MCF 10A (cell line): Measurements from ENCODE around the gene ZNF655. TPM values are rescaled to one million over a fixed set of nuclear protein-coding genes. Genes with fewer than 3 reads are reported as not detected.

Experiments
- BruUV-seq: library from RNA; stranded (reverse); fragments of 400-500 nt; replicated peaks from 2 replicates; lab custom pipeline; 2021; lab: Mats Ljungman, UMichigan
- CTCF ChIA-PET: fragments of 300-600 bp; sonication (Branson Sonifier 250); formaldehyde crosslinking; extraction: SDS; loops from one replicate; lab custom pipeline; 2021; ENCODE audit warnings: antibody characterized with exemption, inconsistent platforms; lab: Yijun Ruan, JAX
- POLR2A ChIA-PET: fragments of 300-600, 350-650 bp; sonication (Branson Sonifier 250); formaldehyde crosslinking; extraction: SDS; loops from one replicate; lab custom pipeline; 2020; ENCODE audit warnings: antibody characterized with exemption, inconsistent platforms; lab: Yijun Ruan, JAX
- DNase-seq: peaks from one replicate; pipeline ENCODE4 v3.0.0-alpha.2; 2018; ENCODE audit not compliant: unreplicated experiment
- H3K27ac Mint-ChIP-seq: one replicate; pipeline ENCODE4 v1.8.0; 2022; ENCODE audit warnings: mild to moderate bottlenecking, low read depth, mixed read lengths; ENCODE audit not compliant: unreplicated experiment
- H3K27me3 Mint-ChIP-seq: one replicate; pipeline ENCODE4 v1.8.0; 2022; ENCODE audit warnings: mixed read lengths; ENCODE audit not compliant: insufficient read depth, unreplicated experiment
- H3K36me3 Mint-ChIP-seq: one replicate; pipeline ENCODE4 v1.8.0; 2022; ENCODE audit warnings: mild to moderate bottlenecking, moderate library complexity, mixed read lengths; ENCODE audit not compliant: insufficient read depth, unreplicated experiment
- H3K4me1 Mint-ChIP-seq: one replicate; pipeline ENCODE4 v1.8.0; 2022; ENCODE audit warnings: mixed read lengths; ENCODE audit not compliant: insufficient read depth, unreplicated experiment
- H3K4me3 Mint-ChIP-seq: one replicate; pipeline ENCODE4 v1.8.0; 2022; ENCODE audit warnings: mild to moderate bottlenecking, moderate library complexity, mixed read lengths; ENCODE audit not compliant: unreplicated experiment
- H3K9me3 Mint-ChIP-seq: one replicate; pipeline ENCODE4 v1.8.0; 2022; ENCODE audit warnings: mixed read lengths; ENCODE audit not compliant: unreplicated experiment
- CTCF ChIP-seq: fragments of 200-600 bp; IDR thresholded peaks from one replicate; pipeline ENCODE4 v1.8.0; 2022; ENCODE audit warnings: antibody characterized with exemption, mild to moderate bottlenecking; ENCODE audit not compliant: unreplicated experiment
- intact Hi-C: fragments of 100-400 bp; cut with micrococcal nuclease; formaldehyde crosslinking; loops from 2 replicates; pipeline ENCODE4 v1.14.1; 2022
- total RNA-seq: library from RNA; stranded (reverse); gene quantifications from 2 replicates; pipeline ENCODE4 v1.2.3, GENCODE V29; 2022

ZNF655 gene
- total RNA-seq, 1 experiment from 2014 or later, result 89.9 TPM

- no peaks in the 10 kb centered on the region for H3K27me3 Mint-ChIP-seq
- no peak overlapping the region for H3K4me3 Mint-ChIP-seq
- no peaks in the 10 kb centered on the region for H3K4me1 Mint-ChIP-seq
- intact Hi-C loops, result loop anchor here (2.0 kb wide), 1 partner anchor 313 kb away; no protein-coding TSS in a partner anchor
- H3K27ac Mint-ChIP-seq, result no peak overlapping the region
- POLR2A ChIA-PET, result interaction anchor here (1.2 to 1.5 kb wide), 2 partner anchors 21 to 32 kb away, joined by 4 to 7 read pairs; partner anchors contain the start of genes ZKSCAN5 and ZNF655
- BruUV-seq, result no TSS peak
- peak; percentile 20 for TF ChIP-seq CTCF
- peak; percentile 16 for DNase-seq
- H3K36me3 Mint-ChIP-seq, result peaks cover 86% of the 10 kb centered on the region
- CTCF ChIA-PET, result interaction anchor here (0.6 to 2.4 kb wide), 19 partner anchors 11 to 668 kb away, joined by 3 to 12 read pairs (median 4); partner anchors contain the start of gene ZSCAN25
- H3K9me3 Mint-ChIP-seq, result peaks cover 16% of the 10 kb centered on the region
Observed at GRCh38 chr7:99525713-99526440, 32.6 kb upstream of the ZNF655 start.

- BruUV-seq, result no TSS peak
- Mint-ChIP-seq H3K27me3 (no peaks in the 10 kb centered on the region), H3K27ac (no peak overlapping the region), H3K4me3 (no peak overlapping the region), H3K9me3 (peaks cover 31% of the 10 kb centered on the region), H3K4me1 (no peaks in the 10 kb centered on the region), H3K36me3 (peaks cover 69% of the 10 kb centered on the region)
- TF ChIP-seq CTCF, result no peak
- intact Hi-C loops, result no loop called here
- POLR2A ChIA-PET, result no interaction called here
- no peak for DNase-seq
- CTCF ChIA-PET, result interaction anchor here (0.6 kb wide), 1 partner anchor 35 kb away, joined by 3 read pairs; no protein-coding TSS in a partner anchor
Observed at GRCh38 chr7:99531354-99531765, 27.1 kb upstream of the ZNF655 start.

GRCh38 chr7:99535667-99536066 lies 22.8 kb upstream of the ZNF655 start:
- POLR2A ChIA-PET, result interaction anchor here (0.6 to 1.5 kb wide), 2 partner anchors 15 to 35 kb away, joined by 3 to 4 read pairs; partner anchors contain the start of gene ZNF394
- no peak overlapping the region for H3K27ac Mint-ChIP-seq
- intact Hi-C loops, result no loop called here
- CTCF ChIA-PET, result interaction anchor here (1.5 kb wide), 1 partner anchor 81 kb away, joined by 3 read pairs; no protein-coding TSS in a partner anchor
- H3K4me3 Mint-ChIP-seq, result no peak overlapping the region
- H3K27me3 Mint-ChIP-seq, result no peaks in the 10 kb centered on the region
- BruUV-seq, result no TSS peak
- no peak for TF ChIP-seq CTCF
- no peak for DNase-seq
- H3K4me1 Mint-ChIP-seq, result no peaks in the 10 kb centered on the region
- H3K9me3 Mint-ChIP-seq, result peaks cover 28% of the 10 kb centered on the region
- peaks cover 30% of the 10 kb centered on the region for H3K36me3 Mint-ChIP-seq

- Mint-ChIP-seq H3K27ac (no peak overlapping the region), H3K4me1 (no peaks in the 10 kb centered on the region), H3K27me3 (no peaks in the 10 kb centered on the region), H3K4me3 (no peak overlapping the region), H3K9me3 (peaks cover 7% of the 10 kb centered on the region), H3K36me3 (peaks cover under 1% of the 10 kb centered on the region)
- TF ChIP-seq CTCF, result no peak
- POLR2A ChIA-PET, result no interaction called here
- BruUV-seq, result no TSS peak
- CTCF ChIA-PET, result interaction anchor here (0.9 kb wide), 1 partner anchor 14 kb away, joined by 3 read pairs; no protein-coding TSS in a partner anchor
- DNase-seq, result no peak
- intact Hi-C loops, result no loop called here
Observed at GRCh38 chr7:99539213-99539811, 19.1 kb upstream of the ZNF655 start.
